Glutamatergic neuron (in vitro differentiated cells): ENCODE data around the gene ZBED1. TPM values are rescaled to one million over a fixed set of nuclear protein-coding genes. Genes with fewer than 3 reads are reported as not detected.

Source experiments
- DNase-seq: peaks from one replicate; pipeline ENCODE4 v3.0.0; 2022
- H3K27ac Mint-ChIP-seq: one replicate; pipeline ENCODE4 v1.8.0; 2020; ENCODE audit warnings: mild to moderate bottlenecking, mixed read lengths, inconsistent platforms; ENCODE audit not compliant: unreplicated experiment
- H3K27me3 Mint-ChIP-seq: one replicate; pipeline ENCODE4 v1.8.0; 2020; ENCODE audit warnings: mild to moderate bottlenecking, moderate library complexity, mixed read lengths, inconsistent platforms; ENCODE audit not compliant: unreplicated experiment
- H3K36me3 Mint-ChIP-seq: one replicate; pipeline ENCODE4 v1.8.0; 2020; ENCODE audit warnings: mild to moderate bottlenecking, mixed read lengths, inconsistent platforms; ENCODE audit not compliant: unreplicated experiment
- H3K4me1 Mint-ChIP-seq: one replicate; pipeline ENCODE4 v1.8.0; 2020; ENCODE audit warnings: mild to moderate bottlenecking, low read depth, mixed read lengths, inconsistent platforms; ENCODE audit not compliant: unreplicated experiment
- H3K4me3 Mint-ChIP-seq: one replicate; pipeline ENCODE4 v1.8.0; 2020; ENCODE audit warnings: mild to moderate bottlenecking, mixed read lengths, inconsistent platforms; ENCODE audit not compliant: unreplicated experiment
- H3K9me3 Mint-ChIP-seq: one replicate; pipeline ENCODE4 v1.8.0; 2020; ENCODE audit warnings: mild to moderate bottlenecking, moderate library complexity, mixed read lengths, inconsistent platforms; ENCODE audit not compliant: unreplicated experiment
- total RNA-seq: library from RNA; stranded (reverse); fragmentation: NEBNext Ultra II Directional; extraction: Animal tissue kit (Norgen Biotek cat#: 25700); gene quantifications from one replicate; pipeline ENCODE4 v1.2.1, GENCODE V29; 2021; ENCODE audit not compliant: unreplicated experiment
- TF ChIP-seq, protein P1 (sequence below): fragments of 200-600 bp; sonication (generic); IDR thresholded peaks from one replicate; pipeline ENCODE4 v1.5.0; 2021; ENCODE audit not compliant: partially characterized antibody, unreplicated experiment

Gene ZBED1
- total RNA-seq, 1 donor from 2014 or later: 45.4 TPM

DNA sequence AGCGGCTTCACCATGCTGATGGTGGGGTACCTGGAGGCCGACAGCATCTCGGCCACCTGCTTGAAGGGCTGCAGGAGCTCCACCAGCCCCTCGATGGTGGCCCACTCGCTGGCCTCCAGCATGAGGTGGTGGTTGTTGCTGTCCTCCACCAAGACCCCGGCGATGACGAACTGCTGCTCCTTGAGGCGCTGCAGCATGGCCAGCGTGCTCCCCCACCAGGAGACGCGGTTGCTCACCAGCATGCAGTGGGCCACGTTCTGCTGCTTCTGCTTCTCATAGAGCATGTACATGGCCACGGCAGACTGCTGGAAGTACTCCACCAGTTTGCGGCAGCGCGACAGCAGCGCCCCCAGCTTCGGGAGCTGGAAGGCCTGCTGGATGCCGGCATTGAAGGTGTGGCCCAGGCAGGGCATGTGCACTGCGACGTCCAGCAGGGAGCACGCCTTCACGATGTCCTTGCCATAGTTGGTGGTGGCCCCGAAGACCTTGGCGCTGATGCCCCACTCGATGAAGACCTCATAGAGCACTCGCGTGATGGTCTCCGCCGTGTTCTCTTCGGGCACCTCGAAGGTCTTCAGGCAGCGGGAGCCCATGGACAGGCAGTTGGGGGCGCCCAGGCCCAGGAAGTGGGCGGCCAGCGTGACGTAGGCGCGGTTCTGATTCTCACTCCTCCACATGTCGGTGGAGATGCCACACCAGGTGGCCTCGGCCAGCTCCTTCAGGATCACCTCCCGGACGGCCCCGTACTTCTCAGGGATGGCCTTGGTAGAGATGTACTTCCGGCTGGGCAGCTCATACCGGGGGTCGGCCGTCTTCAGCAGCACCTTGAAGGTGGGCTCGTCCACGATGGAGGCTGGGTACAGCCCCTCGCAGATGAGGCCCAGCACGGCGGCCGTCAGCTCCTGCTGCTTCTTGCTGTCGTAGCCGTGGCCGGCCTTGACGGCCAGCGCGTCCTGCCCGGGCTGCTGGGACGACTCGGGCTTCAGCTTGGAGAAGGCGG is 11.0 kb downstream of the ZBED1 start:
- Mint-ChIP-seq H3K36me3 (peaks cover 15% of the 10 kb centered on the region), H3K4me3 (no peak overlapping the region), H3K27me3 (peaks cover 2% of the 10 kb centered on the region), H3K9me3 (peaks cover 9% of the 10 kb centered on the region), H3K4me1 (peaks cover 21% of the 10 kb centered on the region), H3K27ac (no peak overlapping the region)
- peak; percentile 6 for DNase-seq
- TF ChIP-seq, protein P1, sequence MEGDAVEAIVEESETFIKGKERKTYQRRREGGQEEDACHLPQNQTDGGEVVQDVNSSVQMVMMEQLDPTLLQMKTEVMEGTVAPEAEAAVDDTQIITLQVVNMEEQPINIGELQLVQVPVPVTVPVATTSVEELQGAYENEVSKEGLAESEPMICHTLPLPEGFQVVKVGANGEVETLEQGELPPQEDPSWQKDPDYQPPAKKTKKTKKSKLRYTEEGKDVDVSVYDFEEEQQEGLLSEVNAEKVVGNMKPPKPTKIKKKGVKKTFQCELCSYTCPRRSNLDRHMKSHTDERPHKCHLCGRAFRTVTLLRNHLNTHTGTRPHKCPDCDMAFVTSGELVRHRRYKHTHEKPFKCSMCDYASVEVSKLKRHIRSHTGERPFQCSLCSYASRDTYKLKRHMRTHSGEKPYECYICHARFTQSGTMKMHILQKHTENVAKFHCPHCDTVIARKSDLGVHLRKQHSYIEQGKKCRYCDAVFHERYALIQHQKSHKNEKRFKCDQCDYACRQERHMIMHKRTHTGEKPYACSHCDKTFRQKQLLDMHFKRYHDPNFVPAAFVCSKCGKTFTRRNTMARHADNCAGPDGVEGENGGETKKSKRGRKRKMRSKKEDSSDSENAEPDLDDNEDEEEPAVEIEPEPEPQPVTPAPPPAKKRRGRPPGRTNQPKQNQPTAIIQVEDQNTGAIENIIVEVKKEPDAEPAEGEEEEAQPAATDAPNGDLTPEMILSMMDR: no peak

DNA sequence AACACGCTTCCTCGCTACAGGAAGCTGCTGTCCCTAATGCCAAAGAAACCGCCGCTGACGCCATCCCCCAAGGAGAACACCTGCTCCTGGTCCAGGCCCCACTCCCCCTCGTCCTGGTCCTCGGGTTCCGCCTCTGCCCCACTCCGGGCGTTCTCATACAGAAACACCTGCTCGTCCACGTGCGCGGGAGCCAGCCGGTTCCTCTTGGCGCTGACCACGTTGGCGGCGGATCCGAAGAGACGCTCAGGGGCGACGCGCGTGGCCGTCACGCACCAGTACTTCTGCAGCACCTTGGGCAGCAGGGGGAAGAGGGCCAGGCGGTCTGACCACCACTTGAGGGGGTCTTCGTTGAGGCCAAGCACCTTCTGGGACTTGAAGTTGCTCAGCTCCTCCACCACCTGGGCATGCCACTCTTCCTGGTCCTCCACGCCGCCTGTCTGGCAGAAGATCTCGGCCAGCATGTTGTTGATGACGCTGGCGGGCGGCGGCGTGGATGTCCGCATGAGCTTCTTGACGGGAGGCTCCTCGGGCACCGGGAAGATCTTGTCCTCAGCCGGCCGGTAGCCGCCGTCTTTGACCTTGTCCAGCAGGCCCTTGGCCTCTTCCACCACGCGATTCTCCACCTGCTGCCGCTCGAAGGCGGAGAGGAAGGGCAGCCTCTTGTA is 12.0 kb downstream of the ZBED1 start:
- peaks cover 9% of the 10 kb centered on the region for H3K9me3 Mint-ChIP-seq
- peaks cover 26% of the 10 kb centered on the region for H3K4me1 Mint-ChIP-seq
- peaks cover 2% of the 10 kb centered on the region for H3K27me3 Mint-ChIP-seq
- H3K27ac Mint-ChIP-seq: no peak overlapping the region
- H3K36me3 Mint-ChIP-seq: peaks cover 15% of the 10 kb centered on the region
- no peak overlapping the region for H3K4me3 Mint-ChIP-seq
- DNase-seq: no peak
- TF ChIP-seq, protein P1: no peak

DNA sequence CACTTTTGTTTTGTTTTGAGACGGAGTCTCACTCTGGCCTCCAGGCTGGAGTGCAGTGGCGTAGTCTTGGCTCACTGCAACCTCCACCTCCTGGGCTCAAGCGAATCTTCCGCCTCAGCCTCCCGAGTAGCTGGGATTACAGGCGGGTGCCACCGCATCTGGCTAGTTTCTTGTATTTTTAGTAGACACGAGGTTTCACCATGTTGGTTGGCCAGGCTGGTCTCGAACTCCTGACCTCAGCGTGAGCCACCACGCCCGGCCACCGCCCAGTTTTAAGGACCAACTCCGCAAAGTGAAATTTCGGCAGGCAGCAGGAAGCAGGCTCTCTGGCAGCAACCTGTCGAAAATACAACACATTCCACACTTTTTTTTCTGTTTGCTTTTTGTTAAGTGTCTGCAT is 13.4 kb downstream of the ZBED1 start:
- no peak for DNase-seq
- TF ChIP-seq, protein P1: no peak
- H3K4me1 Mint-ChIP-seq: peaks cover 25% of the 10 kb centered on the region
- H3K9me3 Mint-ChIP-seq: peaks cover 7% of the 10 kb centered on the region
- peaks cover 2% of the 10 kb centered on the region for H3K27me3 Mint-ChIP-seq
- H3K36me3 Mint-ChIP-seq: peaks cover 12% of the 10 kb centered on the region
- H3K4me3 Mint-ChIP-seq: no peak overlapping the region
- no peak overlapping the region for H3K27ac Mint-ChIP-seq

DNA sequence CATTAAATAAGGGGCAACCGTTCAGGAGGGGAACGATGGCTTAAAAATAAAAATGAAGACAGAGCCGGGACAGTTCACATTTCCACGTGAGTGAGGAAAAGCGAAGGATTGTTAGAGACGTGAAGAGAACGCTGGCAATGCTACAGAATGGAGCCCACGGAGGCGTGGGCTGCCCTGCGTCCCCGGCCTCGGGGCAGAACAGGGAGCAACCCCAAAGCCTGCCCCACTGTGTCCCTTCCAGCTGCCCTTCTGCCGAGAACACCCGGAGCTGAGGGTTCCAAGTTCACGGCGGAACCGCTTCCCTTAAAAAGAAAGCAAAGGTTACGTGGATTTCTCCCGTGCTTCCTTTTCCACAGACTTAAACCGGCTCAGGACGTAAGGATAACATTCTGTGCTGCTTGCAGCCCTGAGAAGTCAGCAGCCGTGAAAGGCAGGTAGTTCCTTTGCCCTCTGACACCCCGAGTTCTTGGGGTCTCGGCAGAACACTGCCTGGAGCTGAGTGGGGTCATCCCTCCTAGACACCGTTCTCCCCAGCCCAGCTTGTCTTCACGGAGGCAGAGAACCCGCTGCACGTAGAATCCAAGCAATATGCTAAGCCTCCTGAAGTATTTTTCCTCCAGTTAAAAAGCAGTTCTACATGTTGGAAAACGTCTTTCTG is 14.2 kb downstream of the ZBED1 start:
- Mint-ChIP-seq H3K36me3 (peaks cover 8% of the 10 kb centered on the region), H3K27ac (no peak overlapping the region), H3K9me3 (peaks cover 4% of the 10 kb centered on the region), H3K4me1 (peaks cover 21% of the 10 kb centered on the region), H3K27me3 (peaks cover 2% of the 10 kb centered on the region), H3K4me3 (no peak overlapping the region)
- no peak for DNase-seq
- TF ChIP-seq, protein P1: no peak
